RPMI8226 (cell line): Measurements from ENCODE around the gene KRT37.
"Not testable (repeated sequence)": the region's sequence is repeated elsewhere in the genome, so short reads cannot be mapped to it uniquely, and the experiment has no call there.

Experiments
- DNase-seq: peaks from one replicate; pipeline ENCODE4 v3.0.0-alpha.2; 2015

KRT37 gene

GRCh38 chr17:41434005-41434404, 9.6 kb upstream of the KRT37 start:
- DNase-seq, result no peak

DNA sequence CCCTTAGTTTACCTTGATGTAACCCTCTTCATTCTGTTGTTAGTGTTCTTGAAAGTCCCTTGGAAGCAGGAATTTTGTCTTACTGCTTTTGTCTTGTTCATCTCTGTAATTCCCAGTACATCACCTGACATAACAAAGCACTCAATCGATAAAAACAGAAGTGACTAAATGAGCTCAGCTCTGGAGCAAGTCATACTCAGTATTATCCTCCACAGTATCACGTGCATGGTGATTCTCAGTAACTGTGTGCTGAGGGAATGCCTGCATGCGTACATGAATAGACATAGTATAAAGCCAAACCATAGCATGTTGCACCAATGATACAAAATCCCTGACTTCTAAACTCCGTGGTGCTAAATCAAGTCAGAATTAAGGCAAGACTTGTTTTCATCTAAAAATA, 9.2 kb upstream of the KRT37 start:
- no peak for DNase-seq

DNA sequence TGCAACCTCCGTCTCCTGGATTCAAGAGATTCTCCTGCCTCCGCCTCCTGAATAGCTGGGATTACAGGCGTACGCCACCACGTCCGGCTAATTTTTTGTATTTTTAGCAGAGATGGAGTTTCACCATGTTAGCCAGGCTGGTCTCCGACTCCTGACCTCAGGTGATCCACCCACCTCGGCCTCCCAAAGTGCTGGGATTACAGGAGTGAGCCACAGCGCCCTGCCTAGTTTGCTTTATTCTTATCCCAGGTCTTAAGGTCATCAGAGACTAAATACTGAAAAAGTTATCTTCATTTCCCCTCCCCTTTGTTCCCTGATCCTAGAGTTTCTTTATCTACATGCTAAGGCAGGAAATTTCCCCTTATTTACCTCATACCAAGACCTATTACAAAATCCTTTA, 6.0 kb upstream of the KRT37 start:
- DNase-seq, result not testable (repeated sequence)

GRCh38 chr17:41429667-41430066, 5.3 kb upstream of the KRT37 start:
- no peak for DNase-seq

GRCh38 chr17:41428591-41429291, 4.4 kb upstream of the KRT37 start:
- no peak for DNase-seq

DNA sequence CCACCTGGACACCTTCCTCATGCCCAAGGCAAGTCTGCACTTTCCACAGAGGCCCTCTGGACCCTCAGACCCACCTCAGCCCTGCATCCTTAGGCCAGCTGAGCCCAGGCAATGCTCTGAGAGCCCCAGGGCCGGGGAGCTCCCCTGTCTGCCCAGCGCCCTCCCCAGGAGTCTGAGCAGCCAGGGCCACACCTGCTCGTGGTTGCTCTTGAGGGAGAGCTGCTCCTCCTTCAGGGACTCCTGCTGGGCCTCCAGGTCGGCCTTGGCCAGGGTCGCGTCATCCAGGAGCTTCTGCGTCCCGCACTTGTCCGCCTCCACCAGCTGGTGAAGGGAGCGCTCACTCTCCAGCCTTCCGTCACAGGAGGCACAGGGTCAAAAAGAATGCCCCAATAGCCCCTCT, 1.8 kb downstream of the KRT37 start:
- DNase-seq, result not testable (repeated sequence)

DNA sequence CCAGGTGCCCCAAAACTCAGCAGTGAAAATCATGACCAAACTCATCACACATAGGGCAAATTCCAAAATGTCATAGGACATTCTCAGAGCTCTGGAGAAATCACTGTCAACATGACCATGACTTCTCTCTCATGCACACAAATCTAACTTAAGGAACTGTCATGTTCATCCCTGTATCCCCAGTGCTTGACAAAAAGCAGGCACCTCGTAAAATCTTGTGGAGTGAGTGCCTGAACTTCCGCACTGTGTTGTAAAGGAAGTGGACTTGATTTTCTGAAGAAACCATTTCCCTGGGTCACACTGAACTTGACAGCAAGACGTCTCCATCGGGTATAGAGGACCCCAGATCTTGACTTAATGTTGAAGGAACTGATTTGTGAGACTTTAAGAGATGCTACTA, 2.8 kb downstream of the KRT37 start:
- no peak for DNase-seq

DNA sequence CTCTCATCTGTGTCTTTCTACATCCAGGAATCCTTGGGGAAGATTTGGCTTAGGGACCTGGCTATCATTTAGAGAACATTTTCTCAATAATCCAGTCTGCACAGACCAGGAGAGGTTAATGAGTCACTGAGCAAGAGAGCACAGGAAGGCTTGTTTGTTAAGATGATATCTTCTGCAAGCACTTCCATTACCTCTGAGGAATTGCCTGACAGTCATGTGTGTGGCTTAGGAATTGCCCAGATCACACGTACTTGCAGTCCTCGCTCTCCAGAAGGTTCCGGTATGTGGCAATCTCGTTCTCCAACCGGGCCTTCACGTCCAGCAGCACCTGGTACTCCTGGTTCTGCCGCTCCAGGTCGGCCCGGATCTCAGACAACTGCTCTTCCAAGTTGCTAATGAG, 3.3 kb downstream of the KRT37 start:
- DNase-seq, result no peak

GRCh38 chr17:41420134-41420533, 4.3 kb downstream of the KRT37 start:
- DNase-seq, result no peak

DNA sequence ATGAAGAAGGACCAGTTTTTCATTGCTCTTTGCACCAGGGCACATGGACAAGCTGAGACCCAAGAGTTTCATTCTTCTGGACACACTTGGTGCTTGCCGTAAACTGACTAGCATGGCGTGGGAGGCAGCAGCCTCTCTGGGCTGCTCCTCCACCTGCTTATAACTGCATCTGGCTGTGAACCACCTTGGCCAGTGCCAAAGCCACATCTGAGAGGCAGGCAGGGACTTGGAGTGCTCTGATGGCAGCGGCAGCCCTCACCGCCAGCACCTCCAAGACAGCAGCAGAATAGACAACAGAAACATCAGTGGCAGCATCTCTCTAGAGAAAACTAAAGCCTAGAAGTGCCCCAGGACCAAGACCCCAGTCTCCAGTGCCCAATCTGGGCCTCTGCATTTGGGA, 4.7 kb downstream of the KRT37 start:
- no peak for DNase-seq

DNA sequence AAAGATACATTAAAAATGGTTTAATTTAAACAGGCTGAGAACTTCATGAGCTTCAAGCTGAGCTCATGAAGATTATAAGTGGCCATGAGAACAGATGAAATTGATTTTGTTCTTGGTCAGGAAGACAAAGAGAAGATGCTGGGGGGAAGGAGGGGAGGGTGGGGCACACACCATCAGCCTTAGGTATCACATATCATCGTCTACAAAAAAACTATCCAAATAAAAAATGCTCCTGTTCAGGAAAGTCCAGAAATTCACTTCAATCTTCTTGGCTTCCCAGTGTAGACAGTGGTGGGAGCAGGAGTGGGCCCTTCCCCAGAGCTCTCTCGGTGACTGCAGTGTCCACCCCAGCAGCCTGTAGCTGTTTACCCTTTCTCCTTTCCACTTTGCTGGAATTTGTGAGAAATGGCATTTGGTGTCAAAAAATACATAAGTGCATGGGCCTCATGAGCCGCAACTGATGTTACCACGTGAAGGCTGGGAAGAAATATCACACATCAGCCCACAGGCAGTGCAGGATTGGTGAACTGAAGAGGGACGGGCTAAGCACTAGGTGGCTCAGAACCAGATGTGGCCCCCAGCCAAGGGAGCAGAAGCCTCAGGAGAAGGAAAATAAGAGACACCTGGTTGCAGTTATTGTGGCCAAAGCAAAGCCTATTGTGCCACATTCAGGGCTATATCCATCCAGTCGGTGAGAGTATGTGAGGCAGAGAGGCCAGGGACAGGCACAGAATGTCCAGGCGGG, 6.1 kb downstream of the KRT37 start:
- peak; percentile 31 for DNase-seq

- peak; percentile 69 for DNase-seq
Measured at GRCh38 chr17:41417576-41418015, 6.8 kb downstream of the KRT37 start.

GRCh38 chr17:41417127-41417526, 7.3 kb downstream of the KRT37 start:
- no peak for DNase-seq

DNA sequence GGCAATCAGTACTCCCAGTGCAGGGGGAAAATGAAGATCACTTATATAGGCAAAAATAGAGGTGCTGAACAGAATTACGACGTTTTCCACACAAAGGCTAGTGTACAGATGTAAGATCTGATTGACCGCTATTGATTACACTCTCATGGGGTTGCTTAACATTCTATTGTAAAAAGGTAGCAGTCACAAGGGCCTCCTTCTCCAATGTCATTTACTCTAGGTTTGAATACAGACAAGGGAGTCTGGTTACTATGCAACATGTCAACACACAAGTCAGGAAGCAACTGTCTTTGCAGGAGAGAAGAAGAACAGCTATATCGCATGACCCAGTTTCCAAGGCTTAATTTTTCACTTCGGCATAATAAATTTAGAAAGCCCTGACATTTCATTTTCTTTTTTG, 7.9 kb downstream of the KRT37 start:
- no peak for DNase-seq

GRCh38 chr17:41415833-41416335, 8.5 kb downstream of the KRT37 start:
- DNase-seq, result no peak

- DNase-seq, result no peak
Measured at GRCh38 chr17:41415411-41415810, 9.0 kb downstream of the KRT37 start.

DNA sequence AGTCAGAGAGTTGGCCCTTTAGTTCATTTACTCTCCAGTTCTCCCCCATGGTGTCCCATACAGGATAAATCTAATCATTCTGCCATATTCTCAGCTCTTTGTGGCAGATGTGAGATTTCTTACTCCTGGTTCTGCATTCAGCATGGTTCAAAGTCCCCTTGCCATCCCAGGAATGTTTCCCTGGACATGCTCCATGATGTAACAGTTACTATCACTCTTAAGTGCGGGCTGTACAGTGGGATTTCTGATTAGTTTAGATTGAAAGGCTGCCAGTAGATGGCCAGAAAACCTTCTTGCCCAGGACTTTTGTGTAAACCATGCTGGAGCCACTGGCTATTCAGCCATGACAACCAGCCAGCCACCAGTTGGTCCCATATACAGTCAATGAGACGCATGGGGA, 10.4 kb downstream of the KRT37 start:
- no peak for DNase-seq

- no peak for DNase-seq
Measured at GRCh38 chr17:41413353-41413957, 10.9 kb downstream of the KRT37 start.

- no peak for DNase-seq
Measured at GRCh38 chr17:41411072-41411840, 13.1 kb downstream of the KRT37 start.

GRCh38 chr17:41407226-41407625, 17.2 kb downstream of the KRT37 start:
- DNase-seq, result no peak

GRCh38 chr17:41406205-41406604, 18.2 kb downstream of the KRT37 start:
- DNase-seq, result no peak

- DNase-seq, result peak; percentile 49
Measured at GRCh38 chr17:41404024-41404671, 20.2 kb downstream of the KRT37 start.
